Keratinocyte (primary cell): ENCODE measurements around the gene RALGPS2. TPM values are rescaled to one million over a fixed set of nuclear protein-coding genes. Genes with fewer than 3 reads are reported as not detected.

ENCODE experiments used
- DNase-seq: peaks from one replicate; pipeline ENCODE4 v3.0.0-alpha.2; 2011; ENCODE audit warnings: low read depth, missing footprints, low spot score
- FAIRE-seq: peaks from 2 replicates; lab custom pipeline; 2011; peaks lifted over from hg19 to GRCh38; lab: Jason Lieb, UNC
- H2AFZ ChIP-seq: 2 replicates; pipeline ENCODE4 v1.6.0; 2012; ENCODE audit warnings: low read length, control low read depth, inconsistent platforms; ENCODE audit not compliant: control insufficient read depth
- H3K27ac ChIP-seq: 2 replicates; pipeline ENCODE4 v1.5.1; 2011; ENCODE audit warnings: low read length; ENCODE audit not compliant: control insufficient read depth, insufficient read depth
- H3K27me3 ChIP-seq: 3 replicates; pipeline ENCODE4 v1.6.0; 2011; ENCODE audit warnings: low read length; ENCODE audit not compliant: control insufficient read depth, insufficient read depth; ENCODE audit errors: extremely low read depth
- H3K36me3 ChIP-seq, 2 experiments: 2 replicates in 1 of 2; 3 replicates in 1 of 2; pipeline ENCODE4 v1.5.1; 2011; ENCODE audit warnings: low read length in 2 of 2, mild to moderate bottlenecking in 1 of 2; ENCODE audit not compliant: control insufficient read depth in 2 of 2, insufficient read depth in 2 of 2; ENCODE audit errors: extremely low read depth in 1 of 2
- H3K4me1 ChIP-seq: 3 replicates; pipeline ENCODE4 v1.5.1; 2011; ENCODE audit warnings: low read length; ENCODE audit not compliant: control insufficient read depth, insufficient read depth; ENCODE audit errors: extremely low read depth
- H3K4me2 ChIP-seq: 3 replicates; pipeline ENCODE4 v1.6.0; 2011; ENCODE audit warnings: low read depth, low read length; ENCODE audit not compliant: control insufficient read depth, insufficient read depth; ENCODE audit errors: extremely low read depth
- H3K4me3 ChIP-seq, 3 experiments: fragments of 200-600 bp in 1 of 3; sonication (generic) in 1 of 3; 2 replicates in 2 of 3; 3 replicates in 1 of 3; pipeline ENCODE4 v1.5.1; 2011 to 2016; ENCODE audit warnings: low read length in 3 of 3, mild to moderate bottlenecking in 3 of 3, control low read depth in 2 of 3, inconsistent platforms in 1 of 3, low read depth in 1 of 3, mixed read lengths in 1 of 3, mixed run types in 1 of 3, moderate library complexity in 1 of 3; ENCODE audit not compliant: control insufficient read depth in 2 of 3, insufficient read depth in 2 of 3; ENCODE audit errors: extremely low read depth in 1 of 3
- H3K79me2 ChIP-seq: 2 replicates; pipeline ENCODE4 v1.6.0; 2012; ENCODE audit warnings: low read length; ENCODE audit not compliant: control insufficient read depth, insufficient read depth
- H3K9ac ChIP-seq: 3 replicates; pipeline ENCODE4 v1.6.0; 2011; ENCODE audit warnings: low read length; ENCODE audit not compliant: control insufficient read depth, insufficient read depth; ENCODE audit errors: extremely low read depth
- H3K9me1 ChIP-seq: 3 replicates; pipeline ENCODE4 v1.6.0; 2011; ENCODE audit warnings: low read length; ENCODE audit not compliant: control insufficient read depth, insufficient read depth; ENCODE audit errors: extremely low read depth
- H3K9me3 ChIP-seq: 2 replicates; pipeline ENCODE4 v1.5.1; 2012; ENCODE audit warnings: low read depth, low read length; ENCODE audit not compliant: control insufficient read depth
- H4K20me1 ChIP-seq: 3 replicates; pipeline ENCODE4 v1.6.0; 2011; ENCODE audit warnings: low read length; ENCODE audit not compliant: control insufficient read depth, insufficient read depth; ENCODE audit errors: extremely low read depth
- EZH2 ChIP-seq: IDR thresholded peaks from one replicate; pipeline ENCODE4 v1.6.1; 2012; ENCODE audit warnings: inconsistent platforms, mild to moderate bottlenecking, low read length, moderate library complexity
- dilution Hi-C: fragments of 300-500 bp; cut with MboI; formaldehyde crosslinking; loops from one replicate; pipeline ENCODE4 v1.7.0; 2020; ENCODE audit warnings: low sequenced_read_pairs; ENCODE audit not compliant: extremely low pct_ligation_motif_present
- polyA plus RNA-seq, 5 experiments: library from polyadenylated mRNA; depleted of rRNA in 3 of 5; stranded (reverse) in 3 of 5; stranded (forward) in 1 of 5; unstranded in 1 of 5; fragments of >200 nt; gene quantifications; 1 replicate in 1 of 5; 2 replicates in 3 of 5; 3 replicates in 1 of 5; pipeline versions ENCODE4 v1.2.1 to v1.2.3, GENCODE V29; 2011 to 2012; ENCODE audit warnings: missing spikeins in 2 of 5, low read depth in 1 of 5, low replicate concordance in 1 of 5
- TF ChIP-seq, protein P1 (sequence below), 3 experiments: IDR thresholded peaks in 1 of 3; conservative IDR thresholded peaks in 1 of 3; optimal IDR thresholded peaks in 1 of 3; 2 replicates in 2 of 3; 3 replicates in 1 of 3; pipeline versions ENCODE3 to v1.5.1; 2011; ENCODE audit warnings: low read length in 3 of 3, mild to moderate bottlenecking in 3 of 3, moderate library complexity in 2 of 3, control low read depth in 1 of 3, inconsistent platforms in 1 of 3; ENCODE audit not compliant: insufficient read depth in 2 of 3; ENCODE audit errors: extremely low read depth in 1 of 3

RALGPS2 gene
- polyA plus RNA-seq, 1 donor (not counting 4 experiments of a cell fraction or from before 2014, with no cell fraction given), result 14.8 TPM

DNA sequence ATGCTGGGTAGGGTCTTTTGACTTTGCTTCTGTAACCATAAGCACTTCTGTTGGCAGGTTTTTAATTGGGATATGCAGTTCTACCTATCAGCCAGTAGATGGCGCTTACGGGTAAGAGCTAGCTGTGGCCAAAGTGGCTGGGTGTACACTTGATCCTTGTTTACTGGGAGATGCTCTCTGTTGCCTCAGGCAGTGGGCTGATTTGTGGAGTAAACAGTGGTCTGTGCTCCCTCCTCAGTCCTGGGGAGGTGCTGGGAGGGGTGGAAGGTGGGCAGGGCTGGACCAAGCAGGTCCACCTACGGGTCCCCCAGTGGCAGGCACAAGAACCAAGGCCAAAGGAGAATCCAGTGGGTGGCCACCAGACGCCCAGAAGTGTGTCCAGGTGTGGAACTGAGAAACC lies 43.4 kb downstream of the RALGPS2 start:
- H3K79me2 ChIP-seq, result peaks cover 6% of the 10 kb centered on the region

GRCh38 chr1:178772952-178773351 lies 47.9 kb downstream of the RALGPS2 start:
- Histone ChIP-seq H3K9me3 (peaks cover 12% of the 10 kb centered on the region), H3K27me3 (no peaks in the 10 kb centered on the region), H3K9me1 (no peaks in the 10 kb centered on the region), H3K4me3 (no peak overlapping the region), H4K20me1 (no peaks in the 10 kb centered on the region), H3K79me2 (no peaks in the 10 kb centered on the region), H3K27ac (no peak overlapping the region), H3K36me3 (no peaks in the 10 kb centered on the region), H3K4me2 (no peak overlapping the region), H2AFZ (no peak overlapping the region), H3K4me1 (no peaks in the 10 kb centered on the region), H3K9ac (no peak overlapping the region)
- dilution Hi-C loops, result no loop called here
- TF ChIP-seq EZH2, result no peak
- TF ChIP-seq, protein P1, sequence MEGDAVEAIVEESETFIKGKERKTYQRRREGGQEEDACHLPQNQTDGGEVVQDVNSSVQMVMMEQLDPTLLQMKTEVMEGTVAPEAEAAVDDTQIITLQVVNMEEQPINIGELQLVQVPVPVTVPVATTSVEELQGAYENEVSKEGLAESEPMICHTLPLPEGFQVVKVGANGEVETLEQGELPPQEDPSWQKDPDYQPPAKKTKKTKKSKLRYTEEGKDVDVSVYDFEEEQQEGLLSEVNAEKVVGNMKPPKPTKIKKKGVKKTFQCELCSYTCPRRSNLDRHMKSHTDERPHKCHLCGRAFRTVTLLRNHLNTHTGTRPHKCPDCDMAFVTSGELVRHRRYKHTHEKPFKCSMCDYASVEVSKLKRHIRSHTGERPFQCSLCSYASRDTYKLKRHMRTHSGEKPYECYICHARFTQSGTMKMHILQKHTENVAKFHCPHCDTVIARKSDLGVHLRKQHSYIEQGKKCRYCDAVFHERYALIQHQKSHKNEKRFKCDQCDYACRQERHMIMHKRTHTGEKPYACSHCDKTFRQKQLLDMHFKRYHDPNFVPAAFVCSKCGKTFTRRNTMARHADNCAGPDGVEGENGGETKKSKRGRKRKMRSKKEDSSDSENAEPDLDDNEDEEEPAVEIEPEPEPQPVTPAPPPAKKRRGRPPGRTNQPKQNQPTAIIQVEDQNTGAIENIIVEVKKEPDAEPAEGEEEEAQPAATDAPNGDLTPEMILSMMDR (optimal IDR thresholded peaks at IDR 0.05 in 1 of 3, IDR thresholded peaks at IDR 0.05 in 1 of 3, conservative IDR thresholded peaks at IDR 0.05 in 1 of 3; ENCODE audit: extremely low read depth in 1 of 3, insufficient read depth in 2 of 3, low read length in 3 of 3), result no peak
- DNase-seq (no peak), FAIRE-seq (no peak)

More for the DNA sequence above, 43.4 kb downstream of the RALGPS2 start:
- Histone ChIP-seq H3K27ac (no peak overlapping the region), H3K4me3 (no peak overlapping the region), H3K4me2 (no peak overlapping the region), H2AFZ (no peak overlapping the region), H3K27me3 (no peaks in the 10 kb centered on the region), H3K9ac (no peak overlapping the region), H3K9me3 (peaks cover 12% of the 10 kb centered on the region), H3K4me1 (no peaks in the 10 kb centered on the region), H4K20me1 (no peaks in the 10 kb centered on the region), H3K9me1 (no peaks in the 10 kb centered on the region), H3K36me3 (peaks cover 0 to 3% of the 10 kb centered on the region in 2 experiments)
- DNase-seq (no peak), FAIRE-seq (no peak)
- dilution Hi-C loops, result no loop called here
- TF ChIP-seq, protein P1 (optimal IDR thresholded peaks at IDR 0.05 in 1 of 3, IDR thresholded peaks at IDR 0.05 in 1 of 3, conservative IDR thresholded peaks at IDR 0.05 in 1 of 3; ENCODE audit: extremely low read depth in 1 of 3, insufficient read depth in 2 of 3, low read length in 3 of 3), result peak; percentile 61 to 75 (median 67)
- TF ChIP-seq EZH2, result no peak
